ENCODE measurements around the gene PTPRM.

- TF ChIP-seq CTCF (IDR thresholded peaks at IDR 0.05; ENCODE audit: poor library complexity, severe bottlenecking) (no peak), POLR2AphosphoS5 (IDR thresholded peaks at IDR 0.05) (no peak), SMC3 (conservative IDR thresholded peaks at IDR 0.05; ENCODE audit: poor library complexity) (no peak)
Measured at GRCh38 chr18:7919565-7919964, 352.4 kb downstream of the PTPRM start.
